HG03196 (cell line): ENCODE measurements around the gene SINHCAF.

ENCODE experiments used
- ATAC-seq: cut with Tn5 transposase; IDR thresholded peaks from one replicate; pipeline ENCODE4 v1.9.1; 2021; ENCODE audit not compliant: unreplicated experiment

Gene SINHCAF

DNA sequence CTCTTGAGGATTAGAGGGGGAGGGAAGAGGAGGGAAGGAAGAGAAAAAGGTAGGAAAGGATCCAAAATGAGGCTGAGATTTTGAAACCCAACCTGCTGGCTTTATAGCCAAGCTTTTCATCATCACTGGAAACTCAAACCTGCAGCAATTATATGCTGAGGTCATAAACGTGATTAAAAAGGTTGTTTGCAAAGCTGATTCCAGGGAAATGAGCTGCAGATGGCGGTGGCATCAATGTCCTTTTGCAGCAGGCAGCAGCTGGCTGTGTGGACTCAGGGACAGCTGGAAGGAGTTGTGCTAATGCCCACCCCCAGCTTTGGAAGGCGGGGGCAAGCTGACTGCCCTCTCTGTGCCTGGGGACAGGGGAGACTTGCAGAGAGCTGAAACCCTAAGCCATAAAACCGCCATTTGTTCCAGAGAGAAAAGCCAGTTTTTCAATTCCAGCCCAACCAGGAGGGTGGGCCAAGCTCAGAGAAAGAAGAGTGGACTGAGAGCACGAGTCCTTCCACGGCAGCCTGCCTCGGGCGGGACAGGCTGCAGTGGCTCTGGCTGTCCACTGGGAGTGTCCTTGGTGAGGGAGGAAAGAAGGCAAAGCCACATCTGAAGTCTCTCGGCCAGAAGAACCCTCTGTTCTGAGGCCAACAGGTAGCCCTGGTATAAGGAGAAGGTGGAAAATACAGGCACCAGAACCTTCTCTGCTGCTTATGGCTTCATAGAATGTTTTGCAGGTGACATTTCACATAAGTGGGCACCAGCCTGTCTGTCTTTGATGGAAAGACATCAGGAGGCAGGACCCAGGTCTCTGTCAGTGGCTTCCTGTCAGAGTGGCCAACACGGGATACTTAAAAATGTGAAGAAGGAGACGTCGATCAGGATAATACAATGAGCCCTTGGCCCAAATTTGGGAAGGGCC lies 90.7 kb downstream of the SINHCAF start:
- no peak for ATAC-seq

DNA sequence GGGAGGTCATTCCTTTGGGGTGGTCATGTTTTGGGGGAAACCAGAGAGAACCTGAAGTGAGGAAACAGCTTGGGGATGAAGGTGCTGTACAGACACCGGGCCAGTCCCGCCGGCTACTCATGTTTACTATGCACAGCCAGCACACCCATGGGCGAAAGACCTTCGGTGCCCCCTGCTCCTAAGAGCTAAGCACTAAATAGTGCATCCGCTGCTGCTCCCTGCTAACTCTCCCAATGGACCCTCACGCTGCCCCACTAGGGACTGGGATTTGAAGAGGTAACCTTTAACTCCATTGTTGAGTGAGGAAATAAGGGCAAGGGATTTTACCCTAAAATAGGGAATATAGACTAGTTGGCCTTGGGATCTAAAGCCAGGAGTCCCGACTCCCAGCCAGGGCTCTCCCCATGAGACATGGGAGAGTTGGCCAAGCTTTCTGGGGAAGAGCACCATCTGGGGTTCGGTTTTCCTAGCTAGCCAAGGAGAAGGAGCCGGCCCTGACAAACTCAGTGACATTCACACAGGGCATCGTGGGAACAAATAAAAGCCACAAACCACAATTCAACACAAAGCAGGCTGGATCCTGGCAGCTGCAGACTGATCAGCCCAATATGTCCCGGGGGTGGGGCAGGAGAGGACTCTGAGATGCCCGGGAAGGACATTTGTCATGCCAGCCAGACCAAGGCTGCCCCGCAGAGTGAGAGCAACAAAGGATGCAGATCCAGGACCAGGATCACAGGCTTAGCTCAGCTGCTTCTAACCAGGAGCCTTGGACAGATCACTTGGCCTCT lies 91.7 kb downstream of the SINHCAF start:
- ATAC-seq: no peak

GRCh38 chr12:31233061-31233730 lies 92.8 kb downstream of the SINHCAF start:
- ATAC-seq: no peak

DNA sequence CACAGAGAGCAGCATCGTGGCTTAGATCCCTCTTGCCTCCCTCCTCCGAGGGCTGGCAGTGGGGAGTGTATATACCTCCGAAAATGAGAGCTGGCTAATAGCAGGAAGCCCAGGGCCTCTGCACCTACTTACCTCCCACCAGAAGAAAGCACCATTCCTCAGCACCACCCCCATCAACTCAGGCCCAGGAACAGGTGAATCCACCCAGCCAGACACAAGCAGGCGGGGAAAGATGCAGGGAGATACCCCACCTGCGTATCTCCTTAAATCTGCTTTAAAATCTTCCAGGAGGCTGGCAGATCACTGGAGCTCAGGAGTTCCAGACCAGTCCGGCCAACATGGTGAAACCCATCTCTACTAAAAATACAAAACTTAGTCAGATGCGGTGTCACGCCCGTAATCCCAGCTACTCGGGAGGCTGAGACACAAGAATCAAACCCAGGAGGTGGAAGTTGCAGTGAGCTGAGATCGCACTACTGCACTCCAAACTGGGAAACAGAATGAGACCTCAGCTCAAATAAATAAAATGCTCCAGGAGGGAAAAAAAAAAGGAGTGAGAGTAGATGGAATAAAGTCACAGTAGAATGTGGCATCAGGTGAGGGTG lies 93.5 kb downstream of the SINHCAF start:
- no peak for ATAC-seq

GRCh38 chr12:31231611-31232360 lies 94.2 kb downstream of the SINHCAF start:
- no peak for ATAC-seq
